HepG2 (cell line): ENCODE measurements around the gene EPB42.
"Not testable (repeated sequence)": the region's sequence is repeated elsewhere in the genome, so short reads cannot be mapped to it uniquely, and the experiment has no call there.

ENCODE experiments used
- CREB1 ChIP-seq, 2 experiments: fragments of 450-650 bp in 1 of 2; IDR thresholded peaks; 2 replicates each; pipeline ENCODE4 v1.6.1; 2016 to 2017; ENCODE audit warnings: control low read depth in 1 of 2, mild to moderate bottlenecking in 1 of 2, missing compliant biosample characterization in 1 of 2, missing genetic modification characterization in 1 of 2
- EP300 ChIP-seq, 3 experiments: sonication (generic) in 1 of 3; formaldehyde crosslinking in 1 of 3; IDR thresholded peaks; 2 replicates each; pipeline versions ENCODE4 v1.5.1 to v1.6.1; 2011 to 2020; ENCODE audit warnings: low read depth in 2 of 3, low read length in 2 of 3, borderline replicate concordance in 1 of 3, improper control_type of control experiment in 1 of 3, mild to moderate bottlenecking in 1 of 3, missing genetic modification reagents in 1 of 3, moderate library complexity in 1 of 3
- JDP2 ChIP-seq: sonication (generic); formaldehyde crosslinking; IDR thresholded peaks from 2 replicates; pipeline ENCODE4 v1.8.1; 2022; ENCODE audit warnings: missing genetic modification reagents, borderline replicate concordance
- NPAS2 ChIP-seq: sonication (generic); formaldehyde crosslinking; IDR thresholded peaks from 2 replicates; pipeline ENCODE4 v1.8.0; 2022; ENCODE audit warnings: mild to moderate bottlenecking, missing genetic modification reagents, borderline replicate concordance
- WIZ ChIP-seq: sonication (generic); formaldehyde crosslinking; IDR thresholded peaks from 2 replicates; pipeline ENCODE4 v1.5.1; 2020; ENCODE audit warnings: mild to moderate bottlenecking, missing genetic modification reagents
- ZBTB38 ChIP-seq: sonication (generic); formaldehyde crosslinking; IDR thresholded peaks from 2 replicates; pipeline ENCODE4 v1.5.1; 2020; ENCODE audit warnings: mild to moderate bottlenecking, missing genetic modification reagents
- ZFX ChIP-seq: sonication (generic); formaldehyde crosslinking; IDR thresholded peaks from 2 replicates; pipeline ENCODE4 v1.4.0; 2020; ENCODE audit warnings: mild to moderate bottlenecking, low read depth, missing genetic modification reagents, moderate library complexity
- ZNF652 ChIP-seq: IDR thresholded peaks from 2 replicates; pipeline ENCODE4 v1.6.1; 2016; ENCODE audit warnings: low read depth, borderline replicate concordance
- ZNF703 ChIP-seq: sonication (generic); formaldehyde crosslinking; IDR thresholded peaks from 2 replicates; pipeline ENCODE4 v1.5.1; 2020; ENCODE audit warnings: missing genetic modification reagents, mild to moderate bottlenecking, moderate library complexity, borderline replicate concordance
- TF ChIP-seq, protein P1 (sequence below): sonication (generic); formaldehyde crosslinking; IDR thresholded peaks from 2 replicates; pipeline ENCODE4 v1.5.0; 2020; ENCODE audit warnings: mild to moderate bottlenecking, missing genetic modification reagents, moderate library complexity
- TF ChIP-seq, protein P2 (sequence below): sonication (generic); formaldehyde crosslinking; IDR thresholded peaks from 2 replicates; pipeline ENCODE4; 2020; ENCODE audit warnings: missing genetic modification reagents, mild to moderate bottlenecking, borderline replicate concordance
- TF ChIP-seq, protein P3 (sequence below): sonication (generic); formaldehyde crosslinking; IDR thresholded peaks from 2 replicates; pipeline ENCODE4 v1.4.0; 2020; ENCODE audit warnings: low read depth, mild to moderate bottlenecking, missing genetic modification reagents

DNA sequence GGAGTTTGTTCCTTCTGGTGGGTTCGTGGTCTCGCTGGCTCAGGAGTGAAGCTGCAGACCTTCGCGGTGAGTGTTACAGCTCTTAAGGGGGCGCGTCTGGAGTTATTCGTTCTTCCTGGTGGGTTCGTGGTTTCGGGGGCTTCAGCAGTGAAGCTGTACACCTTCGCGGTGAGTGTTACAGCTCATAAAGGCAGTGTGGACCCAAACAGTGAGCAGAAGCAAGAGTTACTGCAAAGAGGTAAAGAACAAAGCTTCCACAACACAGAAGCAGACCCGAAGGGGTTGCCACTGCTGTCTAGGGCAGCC, 5.1 kb upstream of the EPB42 start:
- not testable (repeated sequence) for TF ChIP-seq ZNF703 (CRISPR knock-in tag); ZNF652 (CRISPR knock-in tag); CREB1 (IDR thresholded peaks at IDR 0.05); CREB1 (CRISPR knock-in tag; IDR thresholded peaks at IDR 0.05); WIZ (CRISPR knock-in tag); JDP2 (CRISPR knock-in tag); ZBTB38 (CRISPR knock-in tag); ZFX; NPAS2 (CRISPR knock-in tag); EP300 (IDR thresholded peaks at IDR 0.05; ENCODE audit: low read depth in 2 of 2, low read length in 2 of 2); EP300 (CRISPR knock-in tag; IDR thresholded peaks at IDR 0.05; ENCODE audit: borderline replicate concordance)
- TF ChIP-seq, protein P1, sequence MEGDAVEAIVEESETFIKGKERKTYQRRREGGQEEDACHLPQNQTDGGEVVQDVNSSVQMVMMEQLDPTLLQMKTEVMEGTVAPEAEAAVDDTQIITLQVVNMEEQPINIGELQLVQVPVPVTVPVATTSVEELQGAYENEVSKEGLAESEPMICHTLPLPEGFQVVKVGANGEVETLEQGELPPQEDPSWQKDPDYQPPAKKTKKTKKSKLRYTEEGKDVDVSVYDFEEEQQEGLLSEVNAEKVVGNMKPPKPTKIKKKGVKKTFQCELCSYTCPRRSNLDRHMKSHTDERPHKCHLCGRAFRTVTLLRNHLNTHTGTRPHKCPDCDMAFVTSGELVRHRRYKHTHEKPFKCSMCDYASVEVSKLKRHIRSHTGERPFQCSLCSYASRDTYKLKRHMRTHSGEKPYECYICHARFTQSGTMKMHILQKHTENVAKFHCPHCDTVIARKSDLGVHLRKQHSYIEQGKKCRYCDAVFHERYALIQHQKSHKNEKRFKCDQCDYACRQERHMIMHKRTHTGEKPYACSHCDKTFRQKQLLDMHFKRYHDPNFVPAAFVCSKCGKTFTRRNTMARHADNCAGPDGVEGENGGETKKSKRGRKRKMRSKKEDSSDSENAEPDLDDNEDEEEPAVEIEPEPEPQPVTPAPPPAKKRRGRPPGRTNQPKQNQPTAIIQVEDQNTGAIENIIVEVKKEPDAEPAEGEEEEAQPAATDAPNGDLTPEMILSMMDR, result not testable (repeated sequence)
- TF ChIP-seq, protein P2, sequence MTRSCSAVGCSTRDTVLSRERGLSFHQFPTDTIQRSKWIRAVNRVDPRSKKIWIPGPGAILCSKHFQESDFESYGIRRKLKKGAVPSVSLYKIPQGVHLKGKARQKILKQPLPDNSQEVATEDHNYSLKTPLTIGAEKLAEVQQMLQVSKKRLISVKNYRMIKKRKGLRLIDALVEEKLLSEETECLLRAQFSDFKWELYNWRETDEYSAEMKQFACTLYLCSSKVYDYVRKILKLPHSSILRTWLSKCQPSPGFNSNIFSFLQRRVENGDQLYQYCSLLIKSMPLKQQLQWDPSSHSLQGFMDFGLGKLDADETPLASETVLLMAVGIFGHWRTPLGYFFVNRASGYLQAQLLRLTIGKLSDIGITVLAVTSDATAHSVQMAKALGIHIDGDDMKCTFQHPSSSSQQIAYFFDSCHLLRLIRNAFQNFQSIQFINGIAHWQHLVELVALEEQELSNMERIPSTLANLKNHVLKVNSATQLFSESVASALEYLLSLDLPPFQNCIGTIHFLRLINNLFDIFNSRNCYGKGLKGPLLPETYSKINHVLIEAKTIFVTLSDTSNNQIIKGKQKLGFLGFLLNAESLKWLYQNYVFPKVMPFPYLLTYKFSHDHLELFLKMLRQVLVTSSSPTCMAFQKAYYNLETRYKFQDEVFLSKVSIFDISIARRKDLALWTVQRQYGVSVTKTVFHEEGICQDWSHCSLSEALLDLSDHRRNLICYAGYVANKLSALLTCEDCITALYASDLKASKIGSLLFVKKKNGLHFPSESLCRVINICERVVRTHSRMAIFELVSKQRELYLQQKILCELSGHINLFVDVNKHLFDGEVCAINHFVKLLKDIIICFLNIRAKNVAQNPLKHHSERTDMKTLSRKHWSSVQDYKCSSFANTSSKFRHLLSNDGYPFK (CRISPR knock-in tag), result not testable (repeated sequence)
- TF ChIP-seq, protein P3, sequence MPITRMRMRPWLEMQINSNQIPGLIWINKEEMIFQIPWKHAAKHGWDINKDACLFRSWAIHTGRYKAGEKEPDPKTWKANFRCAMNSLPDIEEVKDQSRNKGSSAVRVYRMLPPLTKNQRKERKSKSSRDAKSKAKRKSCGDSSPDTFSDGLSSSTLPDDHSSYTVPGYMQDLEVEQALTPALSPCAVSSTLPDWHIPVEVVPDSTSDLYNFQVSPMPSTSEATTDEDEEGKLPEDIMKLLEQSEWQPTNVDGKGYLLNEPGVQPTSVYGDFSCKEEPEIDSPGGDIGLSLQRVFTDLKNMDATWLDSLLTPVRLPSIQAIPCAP (CRISPR knock-in tag), result not testable (repeated sequence)
